Measurements from ENCODE around the gene LDHB.

- TF ChIP-seq POLR2A (IDR thresholded peaks at IDR 0.05) = no peak
- TF ChIP-seq CTCF (IDR thresholded peaks at IDR 0.05) = no peak
Observed at GRCh38 chr12:21634245-21634644, 23.4 kb downstream of the LDHB start.

Data from sigmoid colon (tissue), 3 donors.